Naive thymus-derived CD4-positive, alpha-beta T cell (primary cell): ENCODE data around the gene UBE4B. TPM values are rescaled to one million over a fixed set of nuclear protein-coding genes. Genes with fewer than 3 reads are reported as not detected.

Experiments
- ATAC-seq: fragments of 150-1000 bp; cut with Tn5 transposase; 2 replicates; pipeline ENCODE4 v1.10.0; 2021; ENCODE audit warnings: mild to moderate bottlenecking, moderate library complexity
- CTCF ChIA-PET: fragments of 350-600 bp; sonication (Branson Sonifier 250); formaldehyde crosslinking; loops from one replicate; lab custom pipeline; 2021; ENCODE audit warnings: antibody characterized with exemption; lab: Charles Lee
- POLR2A ChIA-PET: fragments of 350-600 bp; sonication (Branson Sonifier 250); formaldehyde crosslinking; loops from one replicate; lab custom pipeline; 2021; ENCODE audit warnings: antibody characterized with exemption, inconsistent platforms; lab: Charles Lee
- DNase-seq, 9 donors: peaks; one replicate each; pipeline versions ENCODE4 v3.0.0 to v3.0.0-alpha.2; 2020 to 2022; ENCODE audit warnings: mixed read lengths in 1 of 9
- H3K27ac ChIP-seq: one replicate; pipeline ENCODE4 v1.7.0; 2013; ENCODE audit warnings: mild to moderate bottlenecking, low read depth, low read length, moderate library complexity
- H3K27me3 ChIP-seq, 2 donors: one replicate each; pipeline ENCODE4 v1.7.0; 2013; ENCODE audit warnings: low read length in 2 of 2, mild to moderate bottlenecking in 2 of 2, moderate library complexity in 2 of 2; ENCODE audit not compliant: control insufficient read depth in 2 of 2, insufficient read depth in 2 of 2
- H3K36me3 ChIP-seq, 3 experiments: 1 replicate in 2 of 3; 2 replicates in 1 of 3; pipeline ENCODE4 v1.7.0; 2013; ENCODE audit warnings: low read length in 3 of 3, mild to moderate bottlenecking in 3 of 3, moderate library complexity in 1 of 3; ENCODE audit not compliant: insufficient read depth in 3 of 3, control insufficient read depth in 2 of 3
- H3K4me1 ChIP-seq, 2 donors: one replicate each; pipeline ENCODE4 v1.7.0; 2013; ENCODE audit warnings: low read length in 2 of 2, mild to moderate bottlenecking in 2 of 2, moderate library complexity in 1 of 2; ENCODE audit not compliant: control insufficient read depth in 2 of 2, insufficient read depth in 2 of 2
- H3K4me3 ChIP-seq: 2 replicates; pipeline ENCODE4 v1.7.0; 2013; ENCODE audit warnings: mild to moderate bottlenecking, low read length
- H3K9me3 ChIP-seq, 3 experiments: 1 replicate in 2 of 3; 2 replicates in 1 of 3; pipeline ENCODE4 v1.7.0; 2013; ENCODE audit warnings: low read length in 3 of 3; ENCODE audit not compliant: control insufficient read depth in 2 of 3
- H3K27ac Mint-ChIP-seq, 9 donors: one replicate each; pipeline ENCODE4 v1.8.0; 2020 to 2022; ENCODE audit warnings: mixed read lengths in 9 of 9, mild to moderate bottlenecking in 8 of 9, moderate library complexity in 5 of 9, inconsistent platforms in 2 of 9
- H3K27me3 Mint-ChIP-seq, 5 donors: one replicate each; pipeline ENCODE4 v1.8.0; 2021 to 2022; ENCODE audit warnings: mixed read lengths in 5 of 5, mild to moderate bottlenecking in 1 of 5
- H3K36me3 Mint-ChIP-seq, 5 donors: one replicate each; pipeline ENCODE4 v1.8.0; 2020 to 2022; ENCODE audit warnings: mixed read lengths in 5 of 5, mild to moderate bottlenecking in 3 of 5, inconsistent platforms in 1 of 5
- H3K4me1 Mint-ChIP-seq, 7 donors: one replicate each; pipeline ENCODE4 v1.8.0; 2020 to 2022; ENCODE audit warnings: mixed read lengths in 7 of 7, mild to moderate bottlenecking in 3 of 7, inconsistent platforms in 1 of 7
- H3K4me3 Mint-ChIP-seq, 10 donors: one replicate each; pipeline ENCODE4 v1.8.0; 2020 to 2022; ENCODE audit warnings: mild to moderate bottlenecking in 10 of 10, mixed read lengths in 10 of 10, moderate library complexity in 6 of 10, inconsistent platforms in 2 of 10
- H3K9me3 Mint-ChIP-seq, 11 donors: one replicate each; pipeline ENCODE4 v1.8.0; 2020 to 2022; ENCODE audit warnings: mixed read lengths in 11 of 11, mild to moderate bottlenecking in 4 of 11, inconsistent platforms in 1 of 11, moderate library complexity in 1 of 11
- intact Hi-C, 2 donors: fragments of 100-400 bp; cut with micrococcal nuclease; formaldehyde crosslinking; loops; one replicate each; pipeline ENCODE4 v1.15.1; 2023
- polyA plus RNA-seq, 2 donors: library from polyadenylated mRNA; unstranded; fragments of 300-500 nt; fragmentation: Illumina TruSeq; gene quantifications; one replicate each; pipeline ENCODE4 v1.2.3, GENCODE V29; 2021
- total RNA-seq, 6 experiments: library from RNA in 5 of 6; stranded (reverse) in 5 of 6; gene quantifications; 1 replicate in 5 of 6; 2 replicates in 1 of 6; pipeline ENCODE4 v1.2.3 and lab custom pipeline; 2021 to 2026

UBE4B gene
- total and polyA plus RNA-seq, 7 experiments from 2014 or later = 7.5 to 48.3 (median 39.2) TPM

DNA sequence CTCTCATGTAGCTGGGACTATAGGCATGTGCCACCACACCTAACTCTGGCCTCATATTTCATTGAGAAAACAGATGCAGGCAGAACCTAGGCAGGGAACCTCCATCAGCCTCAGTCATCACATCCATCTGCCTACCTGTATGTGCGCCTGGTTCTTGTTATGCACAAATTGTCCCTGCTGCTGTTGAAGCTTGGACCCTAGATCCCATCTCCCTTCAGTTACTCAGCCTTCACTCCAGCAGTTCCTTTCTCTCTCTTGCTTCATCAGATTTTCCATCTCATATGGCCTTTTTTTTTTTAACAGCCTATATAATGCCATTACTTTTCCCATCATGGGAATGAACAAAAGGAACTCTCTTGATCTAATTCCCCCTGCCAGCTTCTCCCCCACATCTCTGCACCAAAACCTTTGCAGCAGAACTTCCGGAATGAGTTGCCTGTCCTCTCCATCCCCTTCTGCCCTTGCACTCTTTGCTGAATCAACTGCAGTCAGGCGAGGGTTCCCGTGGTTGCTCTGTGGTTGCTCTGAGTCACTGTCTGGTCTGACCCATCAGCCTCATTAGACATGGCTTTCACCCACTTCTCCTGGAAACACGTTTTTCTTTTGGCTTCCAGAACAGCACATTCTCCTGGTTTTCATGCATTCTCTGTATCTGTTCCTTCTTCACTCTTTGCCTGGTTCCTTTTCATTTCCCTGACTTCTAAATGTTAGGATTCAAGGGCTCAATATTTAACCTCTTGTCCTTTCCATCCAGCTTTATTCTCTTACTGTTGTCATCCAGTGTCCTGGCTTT, 41.5 kb downstream of the UBE4B start:
- peaks cover 0 to 18% (median 0%) of the 10 kb centered on the region in 3 experiments for H3K36me3 ChIP-seq
- DNase-seq = peak in 1 of 9 donors; percentile 66
- Mint-ChIP-seq H3K27ac (peak overlapping the region in 4 of 9 donors; percentile 4 to 53 (median 44)), H3K4me3 (peak overlapping the region in 1 of 10 donors; percentile 32), H3K27me3 (no peaks in the 10 kb centered on the region), H3K36me3 (peaks cover 5 to 33% (median 15%) of the 10 kb centered on the region in 5 donors), H3K4me1 (peaks cover 10 to 19% (median 14%) of the 10 kb centered on the region in 7 donors), H3K9me3 (peaks cover 0 to 1% (median 0%) of the 10 kb centered on the region in 11 donors)
- no peaks in the 10 kb centered on the region for H3K9me3 ChIP-seq
- ATAC-seq = peak; percentile 86
- POLR2A ChIA-PET = no interaction called here
- no peak overlapping the region for H3K27ac ChIP-seq
- H3K4me1 ChIP-seq = peaks cover 0 to 8% of the 10 kb centered on the region in 2 donors
- no peaks in the 10 kb centered on the region for H3K27me3 ChIP-seq
- CTCF ChIA-PET = no interaction called here
- intact Hi-C loops = no loop called here
- H3K4me3 ChIP-seq = no peak overlapping the region

DNA sequence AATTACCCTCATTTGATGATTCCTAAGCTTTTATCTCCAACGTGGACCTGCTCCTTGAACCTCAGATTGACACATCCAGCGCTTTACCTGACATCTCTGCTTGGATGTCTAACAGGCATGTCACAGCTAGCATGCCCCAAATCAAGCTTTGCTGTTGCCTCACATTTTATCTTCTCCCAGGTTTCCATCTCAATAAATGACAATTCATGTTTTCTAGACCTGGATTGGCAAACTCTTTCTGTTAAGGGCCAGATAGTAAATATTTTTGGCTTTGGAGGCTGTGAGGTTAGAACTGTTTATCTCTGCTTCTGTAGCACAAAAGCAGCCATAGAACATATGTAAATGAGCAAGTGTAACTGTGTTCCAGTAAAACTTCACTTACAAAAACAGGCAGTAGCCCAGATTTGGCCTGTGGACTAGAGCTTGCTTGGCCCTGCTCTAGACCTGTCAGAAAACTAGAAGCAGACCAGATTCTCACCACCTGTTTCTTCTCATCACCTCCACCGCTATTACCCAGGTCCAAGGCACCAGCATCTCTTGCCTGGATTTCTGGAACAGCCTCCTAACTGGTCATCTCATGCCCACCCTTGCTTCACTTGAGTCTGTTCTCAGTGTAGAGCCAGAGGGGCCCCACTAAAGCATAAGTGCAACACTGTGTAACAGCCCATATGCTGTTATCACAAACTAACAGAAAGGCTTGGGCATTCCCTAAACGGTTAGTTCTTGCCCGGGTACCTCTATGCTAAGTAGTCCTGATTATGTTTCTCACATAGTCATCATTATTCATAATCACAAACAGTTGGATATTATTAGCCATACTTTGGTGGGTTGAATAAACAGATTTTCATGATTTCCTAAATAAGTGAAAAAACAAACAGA, 42.3 kb downstream of the UBE4B start:
- CTCF ChIA-PET = interaction anchor here (0.6 kb wide), 1 partner anchor 853 kb away, joined by 4 read pairs; no protein-coding TSS in a partner anchor
- no peaks in the 10 kb centered on the region for H3K9me3 ChIP-seq

DNA sequence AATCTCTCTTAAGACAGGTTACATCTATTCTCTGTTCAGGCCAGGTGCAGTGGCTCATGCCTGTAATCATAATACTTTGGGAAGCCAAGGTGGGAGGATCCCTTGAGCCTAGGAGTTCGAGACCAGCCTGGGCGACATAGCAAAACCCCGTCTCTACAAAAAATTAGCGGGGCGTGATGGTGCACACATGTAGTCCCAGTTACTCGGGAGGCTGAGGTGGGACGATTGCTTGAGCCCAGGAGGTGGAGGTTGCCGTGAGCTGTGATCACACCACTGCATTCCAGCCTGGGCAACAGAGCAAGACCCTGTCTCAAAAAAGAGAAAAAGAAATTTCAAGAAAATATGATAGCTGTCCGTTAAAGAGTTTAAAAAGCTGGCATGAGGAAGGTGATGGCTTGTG, 43.0 kb downstream of the UBE4B start:
- POLR2A ChIA-PET = no interaction called here
- peaks cover 13 to 45% (median 24%) of the 10 kb centered on the region in 5 donors for H3K36me3 Mint-ChIP-seq

More for the DNA sequence above, 42.3 kb downstream of the UBE4B start:
- peak overlapping the region in 1 of 10 donors; percentile 32 for H3K4me3 Mint-ChIP-seq
- H3K4me3 ChIP-seq = no peak overlapping the region
- peaks cover 0 to 1% (median 0%) of the 10 kb centered on the region in 11 donors for H3K9me3 Mint-ChIP-seq
- ATAC-seq = no peak
- no peak overlapping the region for H3K27ac ChIP-seq
- intact Hi-C loops = no loop called here
- peaks cover 8 to 39% (median 18%) of the 10 kb centered on the region in 5 donors for H3K36me3 Mint-ChIP-seq
- no peak for DNase-seq
- peaks cover 0 to 18% (median 0%) of the 10 kb centered on the region in 3 experiments for H3K36me3 ChIP-seq
- no peaks in the 10 kb centered on the region for H3K27me3 Mint-ChIP-seq
- H3K27ac Mint-ChIP-seq = peak overlapping the region in 2 of 9 donors; percentile 4 to 53
- H3K4me1 Mint-ChIP-seq = peaks cover 10 to 19% (median 14%) of the 10 kb centered on the region in 7 donors
- POLR2A ChIA-PET = no interaction called here
- H3K4me1 ChIP-seq = peaks cover 0 to 8% of the 10 kb centered on the region in 2 donors
- no peaks in the 10 kb centered on the region for H3K27me3 ChIP-seq

DNA sequence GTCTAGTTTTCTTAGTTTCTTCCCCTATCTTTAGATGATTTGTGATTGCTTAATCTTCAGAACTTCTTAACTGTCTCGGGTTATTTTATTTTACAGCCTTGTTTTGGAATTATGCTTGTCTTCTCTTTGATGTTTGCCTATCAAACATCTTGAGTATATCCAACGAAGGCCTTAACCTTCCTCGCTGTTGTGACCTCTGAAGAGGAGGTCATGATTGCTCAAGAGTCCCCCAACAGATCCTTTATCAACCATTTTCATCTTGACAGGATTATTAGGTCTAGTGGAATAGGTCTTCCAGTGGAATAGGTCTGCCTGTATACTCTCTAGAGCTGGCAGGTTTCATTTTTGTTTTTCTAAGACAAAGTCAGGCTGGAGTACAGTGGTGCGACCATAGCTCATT, 45.7 kb downstream of the UBE4B start:
- POLR2A ChIA-PET = interaction anchor here (0.6 kb wide), 1 partner anchor 20 kb away, joined by 3 read pairs; no protein-coding TSS in a partner anchor
- Histone ChIP-seq H3K4me3 (no peak overlapping the region), H3K4me1 (peaks cover 0 to 8% of the 10 kb centered on the region in 2 donors), H3K36me3 (peaks cover 0 to 15% (median 0%) of the 10 kb centered on the region in 3 experiments), H3K9me3 (no peaks in the 10 kb centered on the region), H3K27me3 (no peaks in the 10 kb centered on the region), H3K27ac (no peak overlapping the region)
- intact Hi-C loops = no loop called here
- ATAC-seq = no peak
- Mint-ChIP-seq H3K9me3 (peaks cover 0 to 4% (median 0%) of the 10 kb centered on the region in 11 donors), H3K36me3 (peaks cover 13 to 52% (median 31%) of the 10 kb centered on the region in 5 donors), H3K27me3 (no peaks in the 10 kb centered on the region), H3K4me3 (no peak overlapping the region), H3K27ac (peak overlapping the region in 1 of 9 donors; percentile 48), H3K4me1 (peaks cover 10 to 24% (median 19%) of the 10 kb centered on the region in 7 donors)
- CTCF ChIA-PET = no interaction called here
- no peak for DNase-seq

More for the DNA sequence above, 43.0 kb downstream of the UBE4B start:
- Histone ChIP-seq H3K4me3 (no peak overlapping the region), H3K4me1 (peaks cover 0 to 8% of the 10 kb centered on the region in 2 donors), H3K27me3 (no peaks in the 10 kb centered on the region), H3K27ac (no peak overlapping the region), H3K36me3 (peaks cover 0 to 22% (median 0%) of the 10 kb centered on the region in 3 experiments), H3K9me3 (no peaks in the 10 kb centered on the region)
- intact Hi-C loops = no loop called here
- Mint-ChIP-seq H3K9me3 (peaks cover 0 to 4% (median 0%) of the 10 kb centered on the region in 11 donors), H3K4me1 (peaks cover 10 to 19% (median 14%) of the 10 kb centered on the region in 7 donors), H3K4me3 (no peak overlapping the region), H3K27me3 (no peaks in the 10 kb centered on the region), H3K27ac (no peak overlapping the region)
- ATAC-seq (no peak), DNase-seq (no peak)
- CTCF ChIA-PET = interaction anchor here (0.6 kb wide), 1 partner anchor 854 kb away, joined by 4 read pairs; no protein-coding TSS in a partner anchor

DNA sequence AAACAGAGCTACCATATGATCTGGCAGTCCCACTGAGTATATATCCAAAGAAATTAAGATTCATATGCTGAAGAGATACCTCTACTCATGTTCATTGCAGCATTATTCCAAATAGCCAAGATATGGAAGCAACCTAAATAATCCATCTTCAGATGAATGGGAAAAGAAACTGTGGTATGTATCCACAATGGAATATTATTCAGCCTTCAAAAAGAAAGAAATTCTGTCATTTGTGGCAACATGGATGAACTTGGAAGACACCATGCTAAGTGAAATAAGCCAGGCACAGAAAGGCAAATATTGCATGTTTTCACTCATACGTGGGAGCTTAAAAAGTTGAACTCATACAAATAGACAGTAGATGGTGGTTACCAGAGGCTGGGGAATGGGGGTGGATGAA, 47.8 kb downstream of the UBE4B start:
- Histone ChIP-seq H3K9me3 (no peaks in the 10 kb centered on the region), H3K27ac (no peak overlapping the region), H3K36me3 (peaks cover 0 to 15% (median 0%) of the 10 kb centered on the region in 3 experiments), H3K4me1 (no peaks in the 10 kb centered on the region), H3K27me3 (no peaks in the 10 kb centered on the region), H3K4me3 (no peak overlapping the region)
- H3K27me3 Mint-ChIP-seq = no peaks in the 10 kb centered on the region
- intact Hi-C loops = no loop called here
- DNase-seq = no peak
- peak overlapping the region in 1 of 9 donors; percentile 22 for H3K27ac Mint-ChIP-seq
- no peak for ATAC-seq
- peaks cover 8 to 39% (median 21%) of the 10 kb centered on the region in 5 donors for H3K36me3 Mint-ChIP-seq
- ChIA-PET CTCF (no interaction called here), POLR2A (interaction anchor here (0.7 kb wide), 1 partner anchor 20 kb away, joined by 3 read pairs; no protein-coding TSS in a partner anchor)
- H3K9me3 Mint-ChIP-seq = peaks cover 0 to 4% (median 0%) of the 10 kb centered on the region in 11 donors
- no peak overlapping the region for H3K4me3 Mint-ChIP-seq
- H3K4me1 Mint-ChIP-seq = peaks cover 6 to 22% (median 17%) of the 10 kb centered on the region in 7 donors
